ENCODE measurements around the gene HOXA10.

HOXA10 gene

DNA sequence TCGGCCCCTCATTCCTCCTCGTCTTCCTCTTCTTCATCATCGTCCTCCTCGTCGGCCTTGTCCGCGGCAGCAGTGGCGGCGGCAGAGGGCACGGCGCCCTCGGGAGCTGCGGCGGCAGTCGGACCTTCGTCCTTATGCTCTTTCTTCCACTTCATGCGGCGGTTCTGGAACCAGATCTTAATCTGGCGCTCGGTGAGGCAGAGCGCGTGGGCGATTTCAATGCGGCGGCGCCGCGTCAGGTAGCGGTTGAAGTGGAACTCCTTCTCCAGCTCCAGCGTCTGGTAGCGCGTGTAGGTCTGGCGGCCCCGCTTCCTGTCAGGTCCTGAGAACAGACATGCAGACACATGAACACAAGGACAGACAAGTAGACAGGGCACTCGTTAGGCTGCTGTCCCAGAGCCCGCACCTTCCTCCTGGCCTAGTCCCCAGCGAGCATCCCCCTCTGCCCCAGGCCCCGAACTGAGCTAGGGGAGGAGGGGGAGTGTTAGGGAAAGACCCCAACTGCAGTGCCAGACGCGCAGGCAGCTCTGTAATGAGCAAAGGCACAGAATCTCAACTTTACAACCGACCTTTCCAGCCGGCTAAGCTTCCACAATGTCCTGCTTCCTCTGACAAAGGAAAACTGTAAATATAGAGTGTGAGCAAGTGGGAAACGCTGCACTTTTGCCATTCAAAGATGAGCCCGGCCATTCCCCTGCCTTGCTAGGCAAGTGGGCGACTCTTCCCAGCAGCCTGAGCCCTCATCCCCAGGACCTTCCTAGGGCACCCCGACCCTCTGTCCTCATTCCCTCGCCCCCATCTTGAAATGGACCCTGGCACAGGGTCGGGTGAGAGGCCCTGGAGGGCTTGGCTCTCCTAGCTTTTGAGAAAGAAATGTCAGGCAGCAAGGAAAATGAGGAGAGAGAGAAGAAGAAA lies 19.0 kb downstream of the HOXA10 start:
- no peak for DNase-seq

DNA sequence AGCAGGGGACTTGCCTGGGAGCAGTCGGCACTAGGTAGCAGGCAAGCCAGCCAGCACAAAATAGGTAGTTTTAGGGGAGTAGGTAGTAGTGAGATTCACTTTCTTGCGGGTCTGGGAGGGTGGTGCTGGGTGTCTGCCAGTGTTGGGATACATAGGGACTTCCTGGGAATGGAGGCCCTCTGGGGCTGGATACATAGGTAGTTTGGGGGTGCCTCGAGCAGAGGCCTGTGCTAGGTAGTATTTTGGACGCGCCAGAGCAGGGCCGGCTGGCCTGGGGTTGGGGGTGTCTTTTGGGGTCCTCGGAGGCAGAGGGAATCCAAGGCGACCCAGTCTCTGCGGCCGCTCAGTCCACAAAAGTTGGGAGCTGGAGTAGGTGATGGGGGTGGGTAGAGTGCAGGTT lies 19.8 kb downstream of the HOXA10 start:
- no peak for DNase-seq

DNA sequence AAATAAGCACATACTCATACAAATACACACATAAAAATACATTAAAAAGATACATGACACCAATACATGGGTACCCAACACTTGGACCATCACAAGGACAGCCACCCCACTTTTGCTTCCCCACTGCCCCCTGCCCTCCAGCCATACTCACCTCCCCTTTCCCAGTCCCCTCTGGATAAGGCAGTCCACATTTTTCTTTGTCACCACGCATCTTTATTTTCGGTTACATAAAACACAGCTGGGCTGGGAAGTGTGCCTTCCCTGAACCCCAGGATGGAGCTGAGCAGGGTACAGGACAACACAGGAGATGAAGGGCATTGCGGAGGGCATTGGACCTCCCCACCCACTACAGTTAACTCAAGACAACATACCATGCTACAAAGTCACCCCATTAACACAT lies 20.6 kb downstream of the HOXA10 start:
- DNase-seq: no peak

DNA sequence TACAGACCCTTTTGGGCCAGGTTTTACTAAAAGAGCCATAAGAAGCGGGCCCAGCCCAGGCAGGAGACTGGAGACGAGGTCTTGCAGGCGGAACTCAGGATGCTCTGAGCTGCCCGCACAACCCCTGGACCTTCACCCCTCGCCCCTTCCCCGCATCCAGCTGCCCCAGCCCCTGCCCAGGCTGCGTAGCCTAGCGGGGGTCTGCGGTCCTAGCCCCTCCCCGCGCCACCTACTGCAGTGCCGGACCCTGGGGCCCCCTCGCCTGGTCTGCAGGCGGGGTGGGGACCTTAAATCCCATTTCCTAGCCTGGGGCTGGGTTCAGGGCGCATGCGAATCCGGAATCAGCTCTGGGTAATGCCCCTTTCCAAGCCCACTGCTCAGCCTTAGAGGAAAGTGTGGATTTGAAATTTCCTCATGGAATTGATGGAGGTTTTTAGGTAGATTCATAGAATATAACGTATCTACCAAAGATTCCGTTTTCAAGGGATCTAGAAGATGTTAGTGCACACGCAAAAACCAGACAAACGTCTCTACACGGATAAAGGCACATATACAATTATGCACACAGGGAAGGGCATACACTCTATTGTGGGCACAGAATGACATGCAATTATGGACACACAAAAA lies 21.2 kb downstream of the HOXA10 start:
- no peak for DNase-seq

DNA sequence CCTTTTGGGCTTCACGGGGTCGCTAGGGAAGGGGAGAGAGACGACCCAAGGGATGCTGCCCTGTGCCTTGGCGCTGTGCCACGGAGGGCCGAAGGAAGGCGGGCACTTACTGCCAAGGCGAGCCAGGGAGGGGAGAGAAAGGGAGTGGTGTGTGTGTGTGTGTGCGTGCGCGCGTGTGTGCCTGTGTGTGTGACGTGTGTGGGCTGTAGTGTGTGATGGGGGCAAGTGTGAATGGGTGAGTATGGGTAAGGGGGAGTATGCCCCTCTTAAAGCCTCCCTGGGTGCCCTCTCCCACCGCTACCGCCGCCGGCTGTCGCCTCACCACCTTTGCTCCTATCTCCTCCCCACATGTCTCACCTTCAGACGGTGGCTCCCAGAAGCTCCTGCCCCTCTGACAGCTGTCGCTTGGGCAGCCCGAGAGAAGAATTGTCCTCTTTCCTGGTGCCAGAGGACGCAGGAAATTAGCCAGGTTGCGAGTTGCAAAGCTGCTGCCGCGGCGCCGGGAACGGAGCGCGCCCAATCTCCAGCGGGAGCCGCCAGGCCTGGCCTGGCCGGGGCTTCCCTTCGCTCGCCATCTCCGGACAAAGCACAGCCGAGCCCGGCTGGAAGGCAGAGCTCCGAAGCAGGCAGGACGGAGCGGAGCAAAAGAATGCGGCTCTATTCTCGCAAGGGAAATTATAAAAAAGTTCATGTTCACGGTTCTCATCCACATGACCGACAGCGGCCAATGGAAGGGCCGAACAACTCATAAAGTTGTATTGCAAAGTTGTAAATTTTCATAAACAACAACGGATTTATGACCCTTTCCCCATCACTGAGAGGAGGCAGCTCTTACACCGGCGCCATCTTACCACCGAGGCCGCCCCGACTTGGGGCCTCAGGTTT lies 21.9 kb downstream of the HOXA10 start, which contains the start of gene HOXA3:
Gene HOXA3 (minus strand): TSS at position 653 of the 885 bp plus-strand sequence. CDS start 41,943 bp downstream, outside the sequence.
- DNase-seq: peak; percentile 66

DNA sequence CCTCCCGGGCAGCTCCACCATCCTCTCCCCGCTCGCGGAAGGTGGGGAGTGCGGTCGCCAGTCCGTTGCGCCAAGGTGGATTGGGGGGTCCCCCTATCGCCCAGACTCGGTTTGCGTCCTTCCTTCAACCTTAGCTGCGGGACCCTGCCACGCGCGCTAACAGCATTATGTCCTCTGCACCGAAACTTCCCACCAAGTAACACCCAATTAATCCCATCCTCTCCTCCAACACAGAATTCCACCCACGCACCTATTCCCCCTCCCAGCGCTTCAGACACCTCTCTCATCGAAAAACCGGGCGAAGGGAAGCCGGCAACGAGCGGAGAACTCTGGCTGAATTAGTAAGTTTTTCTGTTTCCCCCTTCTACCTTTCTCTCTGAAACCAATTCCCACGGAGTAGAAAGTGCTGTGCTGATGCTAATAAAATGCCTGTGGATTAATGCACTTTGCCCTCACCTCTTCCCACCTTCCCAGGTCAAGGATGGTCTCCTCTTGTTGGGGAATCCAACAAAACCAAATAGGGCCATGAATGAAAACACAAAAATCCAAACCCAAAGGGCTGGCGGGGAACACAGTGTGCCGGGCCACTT lies 22.7 kb downstream of the HOXA10 start:
- no peak for DNase-seq

DNA sequence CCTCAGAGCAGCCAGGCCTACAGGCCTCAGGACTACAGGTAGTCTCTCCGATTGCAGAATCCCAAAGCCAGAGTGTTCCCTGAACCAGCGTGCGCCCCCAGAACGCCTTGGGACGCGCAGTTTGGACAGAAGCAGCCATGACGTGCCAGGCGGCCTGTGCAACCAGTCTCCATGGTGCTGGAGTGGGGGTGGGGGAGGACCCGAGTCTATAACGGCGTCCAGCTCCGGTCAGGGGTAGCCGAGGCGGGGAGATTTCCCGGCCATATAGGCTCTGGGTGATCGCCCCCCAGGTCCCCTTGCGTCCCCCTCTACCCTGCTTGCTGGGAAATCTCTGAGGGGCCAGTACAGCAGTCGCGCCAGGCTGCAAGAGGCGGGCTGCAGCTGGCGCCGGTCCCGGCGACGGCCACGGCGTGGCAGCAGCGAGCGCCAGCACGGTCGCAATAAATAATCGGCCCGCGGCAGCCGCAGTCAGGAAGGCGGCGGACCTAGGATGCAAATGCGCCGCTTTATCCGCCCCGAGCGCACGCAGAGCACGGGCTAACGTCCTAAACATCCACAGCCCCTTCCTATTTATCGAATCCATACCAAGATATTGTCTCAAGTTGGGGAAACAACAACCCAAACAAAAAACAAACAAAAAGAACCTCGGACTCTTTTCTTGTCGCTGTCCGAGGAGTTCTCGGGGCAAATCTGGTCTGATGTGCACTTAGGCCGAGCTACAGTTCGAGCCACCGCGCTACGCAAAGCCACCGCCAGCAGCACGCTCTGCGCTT lies 23.4 kb downstream of the HOXA10 start:
- DNase-seq: peak; percentile 75

DNA sequence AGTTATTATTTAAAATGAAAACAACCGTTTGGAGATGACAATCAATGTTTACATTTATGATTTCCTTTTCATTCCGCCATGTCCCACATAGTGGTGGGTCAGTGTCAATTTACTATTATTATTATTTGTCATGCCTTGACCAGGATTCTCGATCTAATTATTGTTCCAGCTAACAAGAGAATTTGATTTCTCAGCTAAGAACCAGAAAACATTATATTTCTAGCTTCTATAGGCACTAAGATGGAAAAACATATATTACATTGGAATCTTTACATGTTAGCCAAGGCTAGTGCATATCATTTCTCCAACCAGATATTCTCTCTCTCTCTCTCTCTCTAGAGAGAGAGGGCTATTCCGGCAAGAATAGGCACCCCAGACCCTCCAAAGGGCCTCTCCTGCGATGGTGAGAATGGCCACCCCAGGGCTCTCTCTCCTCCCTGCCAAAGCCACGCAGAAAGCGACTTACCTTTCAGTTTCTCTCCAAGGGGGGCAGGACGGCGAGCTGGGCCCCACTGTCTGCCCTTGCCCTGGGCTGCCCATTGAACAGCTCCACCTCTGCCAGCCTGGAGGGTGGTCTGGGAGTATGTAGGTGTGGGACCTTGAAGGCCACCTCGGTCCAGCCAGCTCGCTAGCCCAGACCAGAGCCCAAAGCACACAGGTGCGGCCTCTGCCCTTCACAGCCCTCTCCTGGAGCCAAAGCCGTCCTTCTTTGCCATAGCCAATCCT lies 24.1 kb downstream of the HOXA10 start:
- DNase-seq: no peak

DNA sequence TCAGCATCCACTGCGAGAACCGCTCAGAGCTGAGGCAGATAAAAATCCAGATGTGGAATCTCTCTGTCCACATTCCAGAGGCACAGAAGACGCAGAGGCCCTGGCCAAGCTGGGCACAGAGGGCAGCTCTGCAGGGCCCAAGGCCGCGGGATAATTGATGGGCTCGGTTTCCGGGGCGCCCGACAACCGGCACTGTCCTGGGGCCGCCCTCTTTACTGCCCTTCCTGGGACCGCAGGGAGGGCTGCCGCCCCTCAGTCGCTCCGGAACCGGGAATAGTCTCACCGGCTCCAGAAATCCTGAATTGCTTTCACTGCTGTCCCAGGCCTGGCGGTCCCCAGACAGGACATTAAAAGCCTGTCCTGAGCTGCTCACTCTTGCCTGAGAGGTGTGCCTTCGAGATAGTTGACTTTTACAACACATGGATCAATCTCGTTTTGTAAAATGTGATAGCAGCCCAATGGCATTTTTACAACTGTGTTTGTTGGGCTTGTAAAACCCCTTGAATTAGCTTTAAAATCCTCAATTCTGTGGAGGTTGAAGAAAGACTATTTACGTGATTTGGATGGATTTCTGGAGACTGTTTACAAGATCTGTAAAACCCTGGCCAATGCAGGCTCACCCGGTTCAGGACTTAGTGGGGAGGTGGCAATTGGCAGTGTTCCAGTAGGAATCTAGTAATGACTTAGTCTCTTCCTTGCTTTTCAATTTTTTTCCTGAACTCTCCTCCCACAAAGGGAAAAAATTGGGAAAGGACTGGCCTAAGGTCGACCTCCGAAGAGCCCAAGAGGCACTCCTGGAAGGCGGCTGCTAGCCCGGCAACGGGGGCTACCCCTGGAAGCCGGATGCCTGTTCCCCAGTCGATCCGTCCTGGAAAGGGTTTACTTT lies 25.1 kb downstream of the HOXA10 start:
- no peak for DNase-seq

DNA sequence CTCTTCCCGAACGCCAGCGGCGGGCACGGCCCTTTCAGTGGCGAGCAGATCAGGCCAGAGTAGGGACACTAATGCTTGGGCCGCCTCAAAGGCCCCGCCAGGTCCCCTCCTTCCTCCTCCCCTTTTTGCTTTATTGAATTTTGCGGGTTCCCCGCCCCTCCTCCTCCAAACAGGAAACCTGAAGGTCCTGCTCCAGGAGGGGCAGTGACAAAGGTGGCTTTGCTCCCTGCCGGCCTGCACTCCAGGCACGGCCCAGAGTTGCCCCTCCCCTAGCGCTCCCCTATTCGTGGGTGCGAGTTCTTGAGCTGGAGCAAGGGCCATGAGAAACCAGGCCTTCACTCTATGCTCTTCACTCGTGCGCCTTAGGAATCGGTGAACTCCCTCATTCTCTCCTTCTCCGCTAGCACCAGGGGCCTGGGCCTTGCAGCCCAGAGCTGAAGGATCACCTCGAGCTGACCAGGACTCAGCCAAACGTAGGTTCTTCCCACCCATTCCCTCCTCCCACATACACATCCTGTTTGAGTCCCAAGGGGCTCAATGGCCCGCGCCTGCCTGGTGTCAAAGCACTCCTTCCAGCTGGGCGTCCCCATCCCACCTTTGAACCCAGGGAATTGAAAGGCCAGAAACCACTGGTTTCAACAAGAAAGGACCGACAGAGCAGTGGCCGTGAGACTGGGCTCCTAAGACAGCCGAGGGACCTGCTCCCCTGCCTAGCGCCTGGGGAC lies 25.9 kb downstream of the HOXA10 start:
- DNase-seq: no peak

DNA sequence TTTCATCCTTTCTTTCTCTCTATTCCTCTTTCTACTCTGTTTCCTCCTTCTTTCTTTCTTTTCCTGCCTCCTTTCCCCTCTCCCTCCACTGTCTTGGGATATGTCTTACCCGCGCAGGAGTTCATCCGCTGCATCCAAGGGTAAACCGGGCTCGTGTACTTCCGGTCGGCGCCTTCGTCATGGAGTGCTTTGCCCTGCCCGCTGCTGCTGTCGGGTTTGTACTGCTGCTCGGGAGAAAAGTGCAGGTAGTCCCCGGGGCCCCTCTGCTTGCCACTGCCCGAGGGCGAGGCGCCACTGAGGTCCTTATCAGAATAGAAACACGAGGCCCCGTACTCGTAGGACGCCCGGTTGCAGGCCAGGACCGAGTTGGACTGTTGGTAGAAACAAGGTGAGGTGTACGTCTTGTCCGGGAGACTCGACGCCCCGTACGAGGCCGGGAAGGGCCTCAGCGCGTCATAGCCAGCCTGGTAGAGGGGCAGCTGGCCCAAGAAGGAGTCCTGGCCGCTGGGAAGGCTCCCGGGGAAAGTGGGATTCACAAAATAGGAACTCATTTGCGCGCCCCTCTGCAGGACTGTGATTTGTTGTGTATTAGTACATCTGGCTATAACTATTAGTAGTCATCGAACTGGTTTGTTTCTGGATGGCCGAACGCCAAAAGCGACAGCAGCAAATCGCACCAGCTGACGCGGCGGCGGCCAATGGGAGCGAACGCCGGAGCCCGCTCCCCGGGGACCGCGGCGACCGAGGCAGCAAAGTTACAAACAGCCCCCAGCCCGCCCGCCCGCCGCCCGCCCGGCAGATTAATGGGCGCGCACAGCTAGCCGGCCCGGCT lies 26.7 kb downstream of the HOXA10 start, which contains the start of gene HOXA6:
Gene HOXA6 (minus strand): TSS at position 576 of the 832 bp plus-strand sequence. CDS start 25 bp downstream, at position 551.
- no peak for DNase-seq

DNA sequence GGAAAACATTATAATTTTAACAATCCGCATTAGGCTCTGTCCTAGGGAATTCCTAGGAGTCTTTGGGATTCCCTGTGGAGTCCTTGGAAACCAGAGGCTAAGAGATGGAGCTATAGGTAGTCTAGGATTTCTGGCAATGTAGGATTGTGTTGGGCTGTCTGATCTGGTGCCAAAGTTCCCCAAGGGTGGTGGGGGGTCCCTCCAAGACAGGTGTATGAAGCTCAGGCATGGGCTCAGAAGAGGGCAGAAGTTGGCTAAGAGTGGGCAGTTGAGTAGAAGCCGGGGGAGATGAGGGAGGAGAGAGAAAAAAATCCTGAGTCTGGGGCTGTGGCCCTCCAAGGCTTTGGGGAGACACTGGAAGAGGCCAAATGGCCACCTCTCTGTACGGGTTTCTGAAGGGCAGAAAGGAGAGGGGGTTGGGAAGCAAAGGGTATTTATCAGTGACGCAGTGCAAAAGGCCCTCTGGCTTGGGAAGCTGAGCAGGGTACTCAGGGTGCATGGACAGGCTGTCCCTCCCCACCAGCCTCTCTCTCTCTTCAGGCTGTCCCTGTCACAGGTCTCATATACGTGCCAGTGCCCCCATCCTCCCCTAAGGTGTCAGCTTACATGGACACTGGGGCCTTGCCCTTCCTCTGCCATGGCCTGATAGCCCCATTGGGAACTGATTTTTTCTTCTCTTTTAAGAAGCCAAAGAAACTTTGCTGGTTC lies 27.5 kb downstream of the HOXA10 start:
- no peak for DNase-seq

DNA sequence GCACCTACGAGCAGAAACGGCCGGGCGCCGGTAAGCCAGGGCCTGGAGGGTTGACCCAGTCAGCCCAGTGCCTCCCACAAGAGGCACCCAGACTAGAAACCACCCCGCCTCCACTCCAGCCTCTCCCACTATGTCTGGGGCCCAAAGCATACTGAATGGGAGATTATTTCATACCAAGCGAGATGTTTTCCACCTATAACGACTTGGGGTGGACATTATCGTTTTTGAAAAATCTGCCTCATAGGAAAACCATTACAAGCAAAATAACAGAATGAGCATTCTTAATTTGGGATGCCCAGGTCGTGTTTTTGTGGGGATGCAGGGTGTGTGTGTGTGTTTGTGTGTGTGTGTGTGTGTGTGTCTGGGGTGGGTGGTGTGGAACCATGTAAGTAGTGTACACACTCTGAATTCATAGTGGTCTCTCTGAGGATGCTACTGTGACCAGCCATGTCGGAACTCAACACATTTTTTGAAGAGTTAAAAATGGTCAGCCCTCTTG lies 28.2 kb downstream of the HOXA10 start:
- DNase-seq: no peak

DNA sequence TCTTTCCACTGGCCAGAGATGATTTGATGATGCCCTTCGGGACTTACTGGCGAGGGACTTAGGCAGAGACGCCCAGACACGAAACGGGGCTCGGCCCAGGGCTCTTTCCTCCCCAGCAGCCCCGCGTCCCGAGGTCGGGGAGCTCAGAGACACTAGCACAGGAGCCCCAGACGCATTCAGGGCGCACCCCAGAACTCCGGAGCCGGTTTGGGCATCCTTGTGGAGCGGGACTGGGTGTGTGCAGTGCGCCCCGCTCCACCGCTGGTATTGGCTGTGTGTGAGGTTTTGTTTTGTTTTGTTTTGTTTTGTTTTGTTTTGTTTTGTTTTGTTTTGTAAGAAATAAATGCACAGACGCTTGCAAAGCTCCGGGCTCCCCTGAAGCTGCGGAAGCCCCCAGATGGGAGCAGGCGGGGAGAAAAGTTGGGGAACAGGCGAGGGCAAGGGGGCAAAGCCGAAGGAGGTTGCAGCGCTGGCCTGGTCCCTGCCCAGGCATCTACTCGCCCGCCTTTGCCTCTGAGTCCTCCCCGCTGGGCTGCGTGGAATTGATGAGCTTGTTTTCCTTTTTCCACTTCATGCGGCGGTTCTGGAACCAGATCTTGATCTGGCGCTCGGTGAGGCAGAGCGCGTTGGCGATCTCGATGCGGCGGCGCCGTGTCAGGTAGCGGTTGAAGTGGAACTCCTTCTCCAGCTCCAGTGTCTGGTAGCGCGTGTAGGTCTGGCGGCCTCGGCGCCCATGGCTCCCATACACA lies 28.8 kb downstream of the HOXA10 start:
- DNase-seq: no peak

DNA sequence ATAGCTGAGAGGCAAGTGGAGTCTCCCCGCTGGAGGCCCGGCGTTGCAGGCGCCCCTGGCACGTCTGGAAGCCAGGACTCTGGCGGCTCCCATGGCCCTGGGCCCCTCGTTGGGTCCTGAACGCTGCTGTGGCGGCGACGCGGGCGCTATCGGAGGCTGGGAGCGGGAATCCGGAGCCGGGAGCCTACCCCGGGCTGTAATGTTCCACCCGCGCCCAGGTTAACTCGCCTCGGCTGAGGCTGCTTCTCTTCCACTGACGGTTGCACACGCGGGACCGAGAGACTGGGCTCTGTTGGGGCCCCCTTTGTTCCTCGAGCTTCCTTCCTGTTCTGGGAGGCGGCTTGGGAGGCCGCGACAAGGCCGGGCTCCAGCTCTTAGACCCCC lies 29.3 kb downstream of the HOXA10 start:
- DNase-seq: no peak

DNA sequence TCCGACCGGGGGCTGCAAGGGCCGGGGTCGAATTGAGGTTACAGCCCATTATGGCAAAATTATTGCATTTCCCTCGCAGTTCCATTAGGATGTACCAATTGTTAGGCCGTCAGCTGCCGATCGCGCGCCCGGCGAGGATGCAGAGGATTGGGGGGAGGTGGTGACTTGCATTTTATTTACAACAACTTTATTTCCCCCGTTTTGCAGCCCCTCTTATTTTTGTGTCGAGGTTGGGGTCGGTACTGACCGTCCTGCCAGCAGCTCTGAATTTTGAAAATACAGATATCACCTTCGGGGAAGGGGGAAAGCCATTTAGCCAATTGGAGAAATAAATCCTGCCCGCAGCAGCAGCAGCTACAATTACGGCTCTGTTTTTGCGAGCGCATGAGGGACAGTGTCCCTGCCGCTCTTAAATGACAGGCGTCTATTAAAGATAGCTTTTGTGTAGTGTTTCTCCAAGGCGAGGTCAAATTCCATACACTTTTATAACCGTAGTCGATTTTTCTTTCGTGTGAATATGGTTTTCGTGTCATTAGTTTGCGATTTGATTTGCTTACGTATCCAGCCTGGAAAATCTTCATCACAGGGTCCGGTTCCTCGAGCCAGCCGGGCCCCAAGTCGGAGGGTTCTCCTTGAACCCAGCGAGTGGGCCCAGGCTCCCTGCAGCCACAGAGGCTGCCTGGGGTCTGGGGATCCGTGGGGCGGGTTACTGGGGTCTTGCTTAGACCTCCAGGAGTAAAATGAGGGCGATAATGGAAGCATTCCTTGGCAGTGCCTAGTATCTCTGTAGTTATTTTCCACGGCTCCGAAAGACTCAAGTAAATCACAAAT lies 30.0 kb downstream of the HOXA10 start:
- DNase-seq: no peak

All from GOT3 (cell line).